VCaP (cell line): ENCODE data around the gene CD101.

ENCODE experiments used
- H3K27ac ChIP-seq: fragments of 450-650 bp; 2 replicates; pipeline ENCODE4 v1.5.1; 2017
- CTCF ChIP-seq: fragments of 450-650 bp; conservative IDR thresholded peaks from 2 replicates; pipeline ENCODE4 v1.5.1; 2017; ENCODE audit warnings: mild to moderate bottlenecking, moderate library complexity

The CD101 gene

GRCh38 chr1:117036018-117036461, 34.5 kb downstream of the CD101 start:
- TF ChIP-seq CTCF, result no peak
- no peak overlapping the region for H3K27ac ChIP-seq

- no peak overlapping the region for H3K27ac ChIP-seq
- TF ChIP-seq CTCF, result no peak
Observed at GRCh38 chr1:117037802-117038201, 36.2 kb downstream of the CD101 start.

- H3K27ac ChIP-seq, result no peak overlapping the region
- no peak for TF ChIP-seq CTCF
Observed at GRCh38 chr1:117038236-117038635, 36.7 kb downstream of the CD101 start.

- TF ChIP-seq CTCF, result no peak
- H3K27ac ChIP-seq, result no peak overlapping the region
Observed at GRCh38 chr1:117044217-117044616, 42.7 kb downstream of the CD101 start.

GRCh38 chr1:117045644-117046043, 44.1 kb downstream of the CD101 start:
- no peak overlapping the region for H3K27ac ChIP-seq

GRCh38 chr1:117046781-117047180, 45.2 kb downstream of the CD101 start:
- no peak overlapping the region for H3K27ac ChIP-seq
- TF ChIP-seq CTCF, result no peak

More at GRCh38 chr1:117045644-117046043, 44.1 kb downstream of the CD101 start:
- no peak for TF ChIP-seq CTCF

GRCh38 chr1:117047271-117047670, 45.7 kb downstream of the CD101 start:
- TF ChIP-seq CTCF, result no peak
- no peak overlapping the region for H3K27ac ChIP-seq

- no peak for TF ChIP-seq CTCF
- no peak overlapping the region for H3K27ac ChIP-seq
Observed at GRCh38 chr1:117049857-117050256, 48.3 kb downstream of the CD101 start.
